Fibroblast of skin of left biceps (primary cell): Measurements from ENCODE around the gene DNAJC12.
"Not testable (repeated sequence)": the region's sequence is repeated elsewhere in the genome, so short reads cannot be mapped to it uniquely, and the experiment has no call there.

Source experiments
- DNase-seq, 2 experiments: peaks; one replicate each; pipeline ENCODE4 v3.0.0-alpha.2; 2013; ENCODE audit warnings: low read depth in 2 of 2

DNAJC12 gene

DNA sequence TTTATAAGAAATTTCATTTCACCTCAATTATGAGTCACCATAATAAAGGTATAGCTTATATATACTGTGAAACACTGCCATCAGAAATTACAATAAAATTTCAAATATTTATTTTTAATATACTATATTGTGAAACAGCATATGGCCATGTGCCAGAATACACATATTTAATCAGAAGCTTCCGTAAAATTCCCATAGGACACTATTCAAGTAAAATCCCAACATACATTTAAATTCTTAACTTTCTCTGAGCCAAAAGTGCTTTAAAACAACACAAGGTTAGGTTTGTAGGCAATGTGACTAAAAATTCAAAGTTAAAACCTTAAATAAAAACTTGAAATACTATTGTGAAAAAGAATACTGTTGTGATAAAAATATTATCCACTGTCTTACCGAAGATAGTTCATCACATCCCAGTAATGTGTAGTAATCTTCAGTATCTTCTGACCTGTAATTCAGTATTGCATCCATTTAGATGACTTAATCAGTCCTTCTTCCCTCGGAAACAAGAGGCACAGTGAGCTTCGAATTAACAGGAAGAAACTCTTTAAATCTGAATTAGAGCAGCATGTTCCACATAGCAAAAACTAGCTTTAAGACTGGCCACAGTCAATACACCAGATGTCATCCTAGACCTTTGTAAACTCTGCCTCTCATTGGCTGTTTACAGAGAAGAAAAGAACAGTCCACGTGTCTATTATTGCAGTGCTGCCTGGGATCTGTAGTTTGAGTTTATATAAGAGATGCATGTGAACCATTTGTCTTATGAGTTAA is at the start of gene DNAJC12:
Gene DNAJC12, minus strand, starts transcription at position 648 of the 774 bp plus-strand sequence. Its CDS starts 177 bp downstream, at position 471.
- DNase-seq: peak in 1 of 2 experiments; percentile 36

DNA sequence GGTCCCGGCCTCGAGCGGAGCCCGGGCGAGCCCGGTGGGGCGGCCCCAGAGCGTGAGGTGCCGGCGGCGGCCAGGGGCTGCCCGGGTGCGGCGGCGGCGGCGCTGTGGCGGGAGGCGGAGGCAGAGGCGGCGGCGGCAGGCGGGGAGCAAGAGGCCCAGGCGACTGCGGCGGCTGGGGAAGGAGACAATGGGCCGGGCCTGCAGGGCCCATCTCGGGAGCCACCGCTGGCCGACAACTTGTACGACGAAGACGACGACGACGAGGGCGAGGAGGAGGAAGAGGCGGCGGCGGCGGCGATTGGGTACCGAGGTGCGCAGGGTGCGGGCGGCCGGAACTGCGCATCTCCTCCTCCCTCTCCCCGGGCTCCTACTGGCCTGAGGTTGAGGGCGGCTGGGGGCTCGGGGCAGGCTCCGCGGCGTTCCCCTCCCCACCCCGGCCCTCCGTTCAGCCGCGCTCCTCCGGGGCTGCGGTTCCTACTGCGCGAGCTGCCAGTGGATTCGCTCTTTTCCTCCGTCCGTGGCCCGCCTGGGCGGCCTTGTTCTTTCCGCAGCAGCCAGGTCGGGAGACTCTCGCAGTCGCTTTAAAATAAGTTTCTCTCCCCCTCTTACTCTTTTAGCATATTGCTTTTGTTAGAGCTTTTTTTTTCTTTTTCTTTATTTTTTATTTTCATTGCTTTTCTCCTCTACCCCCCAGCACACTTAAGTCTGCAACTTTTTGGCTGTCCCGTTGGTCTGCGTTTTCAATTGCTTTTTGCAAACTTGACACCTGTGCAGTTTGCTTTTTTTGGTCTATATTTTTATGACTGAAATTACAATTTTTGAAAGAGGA is 47.1 kb upstream of the DNAJC12 start:
- peak; percentile 40 to 45 for DNase-seq

DNA sequence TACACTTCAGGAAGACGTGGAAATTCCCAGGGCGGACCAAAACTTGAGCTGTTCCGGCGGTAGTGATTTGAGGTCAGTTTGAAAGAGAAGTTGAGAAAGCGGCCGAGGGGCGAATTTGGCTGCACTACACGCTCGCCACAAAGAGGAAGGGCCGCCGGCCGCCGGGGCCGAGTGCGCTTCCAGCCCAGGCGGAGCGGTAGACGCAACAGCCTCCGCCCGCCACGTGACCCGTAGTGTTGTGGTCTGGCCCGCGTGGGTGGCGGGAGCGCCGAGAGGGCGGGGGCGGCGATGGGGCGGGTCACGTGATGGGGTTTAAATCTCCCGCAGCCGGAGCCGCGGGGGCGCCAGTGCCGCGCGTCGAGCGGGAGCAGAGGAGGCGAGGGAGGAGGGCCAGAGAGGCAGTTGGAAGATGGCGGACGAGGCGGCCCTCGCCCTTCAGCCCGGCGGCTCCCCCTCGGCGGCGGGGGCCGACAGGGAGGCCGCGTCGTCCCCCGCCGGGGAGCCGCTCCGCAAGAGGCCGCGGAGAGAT is 46.4 kb upstream of the DNAJC12 start, which contains the start of gene SIRT1:
Gene SIRT1, plus strand, starts transcription at position 344 of the 529 bp plus-strand sequence. Its CDS starts 66 bp downstream, at position 410.
- peak; percentile 83 to 86 for DNase-seq

DNA sequence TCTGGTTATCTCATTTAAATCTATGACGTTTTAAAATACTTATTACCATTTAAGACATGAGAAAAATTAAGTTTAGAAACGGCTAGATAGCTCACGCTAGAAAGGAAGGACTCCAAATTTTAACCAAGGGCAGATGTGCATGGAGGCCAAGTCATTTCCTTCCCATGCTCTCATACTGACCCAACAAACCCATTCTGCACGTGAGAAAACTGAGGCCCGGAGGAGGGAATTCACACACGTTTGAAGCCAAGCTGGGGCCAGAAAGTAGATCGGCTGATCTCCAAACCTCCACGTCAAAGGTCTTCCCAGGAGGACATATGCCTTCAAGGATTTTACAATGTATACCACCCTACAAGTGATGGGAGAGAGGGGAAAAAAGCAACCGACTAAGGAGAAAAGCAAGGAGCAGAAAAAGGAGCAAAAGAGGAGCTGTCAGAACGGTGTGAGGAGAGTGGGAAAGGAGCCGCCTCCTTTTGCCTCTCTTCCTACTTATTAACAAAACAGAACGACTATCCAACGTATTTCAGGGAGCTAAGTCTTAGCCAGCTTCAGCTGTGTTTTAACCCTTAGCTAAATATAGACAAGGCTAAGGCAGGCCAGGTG is 45.8 kb upstream of the DNAJC12 start:
- DNase-seq: no peak

DNA sequence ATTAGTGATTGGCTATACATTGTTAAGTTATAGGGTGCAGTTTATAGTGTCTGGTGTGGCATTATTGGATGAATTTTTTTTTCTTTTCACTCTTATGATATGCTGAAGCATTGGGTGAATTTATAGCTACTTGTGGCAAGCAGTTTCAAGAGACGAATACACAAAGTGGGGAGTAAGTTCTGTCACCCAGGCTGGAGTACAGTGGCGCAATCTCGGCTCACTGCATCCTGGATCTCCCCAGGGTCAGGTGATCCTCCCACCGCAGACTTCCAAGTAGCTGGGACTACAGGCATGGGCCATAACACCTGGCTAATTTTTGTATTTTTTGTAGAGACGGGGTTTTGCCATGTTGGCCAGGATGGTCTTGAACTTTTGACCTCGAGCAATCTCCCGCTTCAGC is 40.1 kb upstream of the DNAJC12 start:
- DNase-seq: no peak

DNA sequence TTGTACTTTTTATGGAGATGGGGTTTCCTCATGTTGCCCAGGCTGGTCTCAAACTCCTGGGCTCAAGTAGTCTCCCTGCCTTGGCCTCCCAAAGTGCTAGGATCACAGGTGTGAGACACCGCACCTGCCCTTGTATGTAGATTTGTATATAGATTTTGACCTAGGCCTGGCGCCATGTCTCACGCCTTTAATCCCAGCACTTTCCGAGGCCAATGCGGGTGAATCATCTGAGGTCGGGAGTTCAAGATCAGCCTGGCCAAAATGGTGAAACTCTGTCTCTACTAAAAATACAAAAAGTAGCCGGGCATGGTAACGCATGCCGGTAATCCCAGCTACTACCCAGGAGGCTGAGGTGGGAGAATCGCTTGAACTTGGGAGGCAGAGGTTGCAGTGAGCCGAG is 39.4 kb upstream of the DNAJC12 start:
- not testable (repeated sequence) for DNase-seq

DNA sequence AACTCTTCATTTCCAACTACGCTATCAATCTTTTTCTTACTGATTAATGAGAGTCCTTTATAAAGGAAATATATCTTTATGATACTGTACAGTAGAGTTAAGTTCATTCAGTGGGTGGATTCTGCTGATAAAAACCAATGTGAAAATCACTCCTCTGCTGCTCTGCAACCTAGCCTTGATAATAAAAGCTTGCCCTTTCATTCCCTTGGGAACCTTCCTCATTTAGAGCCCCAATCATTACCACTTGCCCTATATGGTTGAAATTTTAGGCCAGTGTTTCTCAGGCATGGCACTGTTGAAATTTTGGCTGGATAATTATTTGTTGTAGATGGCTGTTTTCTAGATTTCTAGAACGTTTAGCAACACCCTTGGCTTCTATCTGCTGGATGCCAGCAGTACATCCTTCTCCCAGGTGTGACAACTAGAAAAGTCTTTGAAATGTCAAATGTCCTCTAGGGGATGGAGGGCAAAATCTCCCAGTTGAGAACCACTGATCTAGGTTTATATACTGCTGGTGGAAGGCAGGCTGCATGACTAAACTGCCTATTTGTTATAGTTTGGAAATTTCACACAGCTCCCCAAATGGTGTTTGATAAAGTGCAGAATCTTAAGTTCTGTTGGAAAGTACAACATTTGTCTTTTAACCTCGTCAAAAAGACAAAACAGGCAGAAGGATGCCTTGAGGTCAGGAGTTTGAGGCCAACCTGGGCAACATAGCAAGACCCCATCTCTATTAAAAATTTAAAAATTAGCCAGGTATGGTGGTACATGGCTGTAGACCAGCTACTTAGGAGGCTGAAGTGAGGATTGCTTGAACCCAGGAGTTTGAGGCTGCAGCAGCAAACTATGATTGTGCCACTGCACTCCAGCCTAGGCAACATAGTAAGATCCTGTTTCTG is 37.6 kb upstream of the DNAJC12 start:
- no peak for DNase-seq

DNA sequence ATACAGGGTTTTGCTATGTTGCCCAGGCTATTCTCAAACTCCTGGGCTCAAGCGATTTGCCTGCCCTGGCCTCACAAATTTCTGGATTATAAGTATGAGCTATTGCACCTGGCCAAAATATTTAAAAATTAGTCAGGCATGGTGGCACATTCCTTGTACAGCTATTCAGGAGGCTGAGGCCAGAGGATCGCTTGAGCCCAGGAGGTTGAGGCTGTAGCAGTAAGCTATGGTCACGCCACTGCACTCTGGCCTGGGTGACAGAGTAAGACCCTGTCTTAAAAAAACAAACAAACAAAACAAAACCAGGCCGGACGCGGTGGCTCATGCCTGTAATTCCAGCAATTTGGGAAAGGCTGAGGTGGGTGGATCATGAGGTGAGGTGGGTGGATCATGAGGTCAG is 32.0 kb upstream of the DNAJC12 start:
- no peak for DNase-seq

DNA sequence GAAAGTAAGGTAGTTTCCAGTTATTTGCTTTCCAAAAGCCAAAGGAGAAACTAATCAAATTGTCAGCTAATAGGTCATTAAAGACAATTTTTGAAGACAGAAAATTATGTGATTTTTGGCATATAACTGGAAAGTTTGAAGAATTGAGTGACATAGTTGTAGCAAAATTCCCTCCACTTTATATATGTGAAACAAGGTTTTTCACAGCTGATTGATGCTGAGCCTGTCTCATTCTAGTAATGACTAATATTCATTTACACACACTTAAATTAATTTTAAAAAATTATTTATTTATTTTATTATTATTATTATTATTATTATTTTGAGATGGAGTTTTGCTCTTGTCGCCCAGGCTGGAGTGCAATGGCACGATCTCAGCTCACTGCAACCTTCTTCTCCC is 30.1 kb upstream of the DNAJC12 start:
- DNase-seq: no peak

DNA sequence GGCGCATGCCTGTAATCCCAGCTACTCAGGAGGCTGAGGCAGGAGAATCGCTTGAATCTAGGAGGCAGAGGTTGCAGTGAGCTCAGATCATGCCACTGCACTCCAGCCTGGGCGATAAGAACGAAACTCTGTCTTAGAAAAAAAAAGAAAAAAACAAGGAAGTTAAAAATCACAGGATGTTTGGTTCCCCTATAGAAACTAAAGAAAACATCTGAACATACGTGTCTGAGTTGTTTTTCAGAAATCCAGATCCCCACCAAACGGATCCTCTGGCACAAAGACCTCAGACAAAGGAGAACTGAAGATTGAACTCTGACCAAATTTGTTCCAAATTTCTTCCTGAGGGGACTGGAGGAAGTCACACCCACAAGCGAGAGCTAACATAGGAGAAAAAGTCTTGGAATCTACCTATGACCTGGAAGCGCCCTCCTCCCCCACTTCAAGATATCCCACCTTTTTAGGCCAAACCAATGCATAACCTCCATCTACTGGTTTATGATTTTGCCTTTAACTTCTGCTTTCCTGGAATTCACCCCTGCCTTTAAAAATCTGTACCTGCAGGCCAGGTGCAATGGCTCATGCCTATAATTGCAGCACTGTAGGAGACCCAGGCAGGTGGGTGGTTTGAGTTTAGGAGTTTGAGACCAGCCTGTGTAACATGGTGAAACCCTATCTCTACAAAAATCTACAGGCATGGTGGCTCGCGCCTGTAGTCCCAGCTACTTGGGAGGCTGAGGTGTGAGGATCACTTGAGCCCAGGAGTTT is 26.8 kb upstream of the DNAJC12 start:
- no peak for DNase-seq

DNA sequence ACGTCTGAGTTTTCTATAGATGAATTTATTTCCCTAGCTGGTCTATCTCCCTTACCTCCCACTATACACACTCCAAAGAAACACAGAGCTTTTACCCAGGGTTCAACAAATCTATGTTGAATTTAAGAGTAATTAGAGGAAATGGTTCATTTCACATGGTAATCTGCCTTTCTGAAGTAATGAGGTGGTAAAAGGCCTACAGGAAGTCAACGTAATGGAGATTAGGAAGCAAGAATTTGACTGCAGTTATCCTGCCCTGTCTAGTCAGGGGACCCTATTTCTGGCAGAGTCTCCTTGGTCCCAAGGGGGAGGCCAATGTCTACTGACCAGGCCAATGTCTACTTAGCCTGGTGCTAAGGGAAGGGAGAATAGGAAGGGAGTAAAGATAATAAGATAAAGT is 25.1 kb upstream of the DNAJC12 start:
- DNase-seq: no peak

DNA sequence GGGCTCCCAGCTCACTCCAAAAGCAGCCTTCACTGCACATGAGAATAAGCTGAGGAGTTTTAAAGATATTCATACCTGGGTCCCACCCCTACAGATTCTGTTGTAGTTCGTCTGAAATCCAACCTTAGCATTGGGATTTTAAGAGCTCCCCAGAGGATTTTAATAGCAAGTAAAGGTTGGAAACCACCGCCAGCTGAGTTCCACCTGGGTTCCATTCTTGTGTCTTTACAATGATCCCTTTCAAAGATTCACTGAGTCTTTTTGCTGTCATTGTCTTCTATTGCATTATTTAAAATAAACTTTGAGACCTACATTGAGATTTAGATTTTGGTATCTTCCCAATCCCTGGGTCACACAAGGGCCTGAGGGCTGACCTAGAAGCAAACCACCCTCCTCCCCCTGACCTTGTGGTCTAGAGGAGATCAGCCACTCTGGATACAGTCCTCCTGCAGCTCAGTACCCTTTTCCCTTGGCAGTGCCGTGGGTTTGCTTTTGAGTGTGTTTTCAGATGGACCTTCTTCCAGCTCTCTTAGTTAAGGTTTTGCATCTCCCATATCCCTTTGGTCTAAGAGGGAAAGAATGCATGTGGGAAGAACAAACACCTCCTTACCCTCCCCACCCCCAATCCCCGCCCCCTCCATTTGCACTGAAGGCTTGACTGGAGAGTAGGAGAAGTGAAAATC is 23.9 kb upstream of the DNAJC12 start:
- no peak for DNase-seq

DNA sequence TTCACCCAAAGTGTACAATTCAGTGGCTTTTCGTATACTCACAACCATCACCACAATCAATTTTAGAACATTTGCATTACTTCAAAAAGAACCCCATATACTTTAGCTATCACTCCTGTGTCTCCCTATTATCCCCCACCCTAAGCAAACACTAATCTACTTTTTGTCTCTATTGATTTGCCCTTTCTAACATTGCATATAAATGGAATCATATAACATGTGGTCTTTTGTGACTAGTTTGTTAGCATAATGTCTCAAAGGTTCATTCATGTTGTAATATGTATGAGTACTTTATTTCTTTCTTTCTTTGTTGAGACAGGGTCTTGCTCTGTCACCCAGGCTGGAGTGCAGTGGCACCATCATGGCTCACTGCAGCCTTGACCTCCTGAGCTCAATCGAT is 21.0 kb upstream of the DNAJC12 start:
- DNase-seq: no peak

DNA sequence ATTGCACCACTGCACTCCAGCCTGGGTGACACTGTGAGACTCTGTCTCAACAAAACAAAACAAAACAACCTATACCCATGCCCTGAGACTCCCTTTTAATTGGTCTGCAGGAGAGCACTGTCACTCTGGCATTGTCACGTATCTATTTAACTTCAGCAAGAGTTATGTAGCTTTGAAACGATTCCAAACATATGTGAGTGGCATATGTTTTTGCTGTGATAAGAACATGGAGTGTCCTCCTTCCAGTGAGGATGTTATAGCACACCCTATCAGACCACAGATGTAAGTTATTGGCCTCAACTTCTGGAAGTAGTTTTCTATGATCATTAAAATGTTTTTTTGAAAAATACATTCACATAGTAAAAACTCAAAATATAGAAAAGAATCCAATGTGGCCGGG is 15.5 kb upstream of the DNAJC12 start:
- no peak for DNase-seq

DNA sequence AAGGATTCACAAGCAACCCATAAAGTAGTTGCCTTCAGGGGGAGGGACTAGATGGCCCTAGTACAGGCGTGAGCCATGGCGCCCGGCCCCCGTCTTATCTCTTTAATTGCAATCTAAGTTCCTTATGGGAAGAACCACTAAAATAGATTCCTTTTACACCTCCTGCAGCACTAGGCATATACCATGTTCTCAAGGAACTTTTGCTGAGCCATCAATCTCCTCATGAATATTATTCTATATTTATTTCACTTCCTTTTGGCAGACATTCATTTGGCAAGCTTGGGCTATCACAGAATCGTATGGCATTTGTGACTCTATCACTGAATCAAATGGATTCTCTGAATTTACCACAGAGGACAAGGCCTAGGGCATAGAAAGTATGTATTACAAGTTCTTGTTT is 14.8 kb upstream of the DNAJC12 start:
- no peak for DNase-seq

DNA sequence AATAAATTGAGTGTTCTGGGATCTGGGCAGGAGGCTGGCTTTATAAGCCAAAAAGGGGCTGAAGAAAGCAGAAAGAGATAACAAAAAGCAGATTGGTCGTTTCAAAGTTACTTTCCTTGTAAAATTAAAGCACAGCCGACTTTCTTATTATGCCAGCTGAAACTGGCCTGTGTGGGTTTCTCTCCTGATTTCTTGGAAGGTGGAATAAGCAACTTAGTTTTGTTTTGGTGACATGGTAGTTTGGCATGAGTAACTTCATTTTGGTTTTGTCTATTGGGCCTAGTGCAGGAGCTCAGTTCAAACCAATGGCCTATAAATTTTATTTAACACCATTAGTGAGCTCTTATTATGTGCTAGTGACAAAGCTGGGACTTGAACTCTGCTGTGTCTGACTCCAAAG is 13.2 kb upstream of the DNAJC12 start:
- no peak for DNase-seq

DNA sequence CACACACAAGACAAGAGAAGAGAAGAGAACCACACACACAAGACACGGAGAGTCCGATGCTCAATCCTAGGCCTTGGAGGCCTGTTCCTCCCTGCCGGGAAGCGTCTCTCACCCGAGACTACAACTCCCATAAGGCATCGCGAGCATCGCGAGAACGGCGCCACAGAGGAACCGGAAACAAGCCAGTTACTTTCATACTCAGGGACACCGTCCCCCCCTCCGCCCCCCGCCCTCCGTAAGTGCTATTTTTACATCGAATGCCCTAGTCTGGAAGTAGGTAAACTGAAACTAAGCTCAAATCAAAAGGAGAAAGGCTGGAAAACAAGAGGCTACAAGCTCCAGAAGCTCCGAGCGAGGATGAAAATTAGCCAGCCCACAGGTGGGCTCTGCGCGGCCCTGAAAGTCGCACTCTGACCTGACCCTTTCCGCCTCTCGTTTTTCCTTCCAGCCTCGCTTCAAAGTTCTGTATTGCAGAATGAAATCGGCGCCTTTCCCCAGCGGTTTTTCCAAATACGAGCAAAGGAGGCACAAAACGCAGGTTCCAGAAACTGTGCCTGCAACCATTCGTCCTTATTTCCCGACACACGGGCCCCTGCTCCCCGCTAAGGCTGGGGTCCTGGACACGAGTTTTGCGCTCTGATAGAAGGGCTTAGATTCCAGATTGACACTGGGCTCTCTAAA is 11.5 kb upstream of the DNAJC12 start:
- DNase-seq: peak; percentile 84 to 89

DNA sequence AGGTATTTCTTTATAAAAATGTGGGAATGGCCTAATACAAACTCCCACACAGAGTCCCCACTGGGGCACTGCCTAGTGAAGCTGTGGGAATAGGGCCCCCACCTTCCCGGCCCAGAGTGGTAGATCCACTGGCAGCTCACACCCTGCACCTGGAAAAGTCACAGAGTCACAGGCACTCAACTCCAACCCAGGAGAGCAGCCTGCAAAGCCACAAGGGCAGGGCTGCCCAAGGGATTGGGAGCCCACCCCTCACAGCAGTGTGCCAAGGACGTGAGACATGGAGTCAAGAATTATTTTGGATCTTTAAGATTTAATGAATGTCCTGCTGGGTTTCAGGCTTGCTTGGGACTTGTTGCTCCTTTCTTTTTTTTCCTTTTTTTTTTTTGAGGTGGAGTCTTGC is 5.3 kb upstream of the DNAJC12 start:
- no peak for DNase-seq

DNA sequence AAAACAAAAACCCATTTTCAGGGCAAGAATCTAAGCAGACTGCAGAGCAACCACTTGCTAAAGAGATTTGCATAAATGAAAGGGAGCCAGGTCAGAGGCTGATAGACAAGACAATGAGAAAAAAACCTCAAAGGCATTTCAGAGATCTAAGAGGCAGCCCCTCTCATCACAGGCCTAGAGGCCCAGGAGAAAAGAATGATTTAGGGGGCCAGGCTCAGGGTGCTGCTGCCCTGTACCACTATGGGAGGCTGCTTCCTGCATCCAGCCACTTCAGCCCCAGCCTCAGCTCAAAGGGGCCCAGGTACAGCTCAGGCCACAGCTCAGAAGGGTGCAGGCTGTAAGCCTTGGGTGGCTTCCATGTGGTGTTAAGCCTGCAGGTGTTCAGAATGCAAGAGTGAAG is 3.7 kb upstream of the DNAJC12 start:
- DNase-seq: no peak
